GM12874 (cell line): Measurements from ENCODE around the gene MEGF10.

Source experiments
- CTCF ChIP-seq: IDR thresholded peaks from 2 replicates; pipeline ENCODE4 v1.5.1; 2011; ENCODE audit warnings: low read depth, mild to moderate bottlenecking, control low read depth, low read length, moderate library complexity; ENCODE audit not compliant: insufficient read depth

The MEGF10 gene

DNA sequence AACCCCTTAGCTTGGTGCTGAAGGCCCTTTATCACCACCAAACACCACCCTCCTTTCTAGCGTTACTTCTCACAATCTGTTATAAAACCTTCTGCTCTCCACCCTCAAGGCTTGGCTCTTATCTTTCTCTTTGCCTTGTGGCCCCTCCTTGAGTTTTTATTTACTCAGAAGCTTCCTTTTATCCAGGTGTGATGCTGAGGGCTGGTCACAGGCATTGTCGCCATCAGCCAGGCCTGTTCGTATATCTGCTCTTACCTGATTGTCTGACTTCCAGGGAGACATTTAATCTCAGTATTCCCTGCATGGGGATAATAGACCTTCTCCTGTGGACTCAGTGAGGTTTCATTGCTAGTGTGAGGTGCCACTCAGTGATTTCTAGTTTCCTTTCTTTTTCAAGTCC lies 34.2 kb downstream of the MEGF10 start:
- no peak for TF ChIP-seq CTCF

- TF ChIP-seq CTCF: no peak
Observed at GRCh38 chr5:127326431-127326830, 35.8 kb downstream of the MEGF10 start.

DNA sequence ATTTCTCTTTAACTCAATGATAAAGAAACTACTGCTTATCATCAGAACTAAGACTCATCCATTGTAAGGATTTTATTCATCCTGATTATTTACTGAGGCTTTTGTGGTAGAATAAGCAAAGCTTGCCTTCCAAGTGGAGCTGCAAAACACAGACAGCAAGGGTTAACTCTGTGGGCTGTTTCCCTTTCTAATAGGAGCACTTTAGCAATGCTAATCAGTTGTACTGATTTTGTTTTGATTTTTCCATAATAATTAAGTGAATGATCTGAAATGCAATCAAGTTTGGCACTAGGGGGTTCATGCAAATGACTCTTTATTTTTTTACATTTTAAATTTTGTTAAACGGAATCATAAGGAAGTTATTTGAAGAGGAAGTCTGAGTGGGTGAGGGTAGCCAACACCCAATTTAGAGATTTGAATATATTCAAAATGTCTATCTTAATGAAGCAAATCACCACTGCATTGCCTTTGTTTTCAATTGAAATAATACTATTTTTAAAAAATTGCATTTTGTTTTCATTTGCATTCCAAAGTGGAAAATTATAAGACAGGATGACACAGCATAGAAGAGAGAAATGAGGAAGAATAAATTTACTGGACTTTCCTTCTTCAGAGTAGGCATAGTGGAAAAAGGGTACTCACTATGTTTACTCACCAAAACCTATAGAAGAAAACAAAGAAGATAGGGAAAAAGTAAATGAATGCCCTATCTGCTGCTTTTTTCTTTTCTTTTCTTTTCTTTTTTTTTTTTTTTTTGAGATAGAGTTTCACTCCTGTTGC lies 36.6 kb downstream of the MEGF10 start:
- no peak for TF ChIP-seq CTCF

DNA sequence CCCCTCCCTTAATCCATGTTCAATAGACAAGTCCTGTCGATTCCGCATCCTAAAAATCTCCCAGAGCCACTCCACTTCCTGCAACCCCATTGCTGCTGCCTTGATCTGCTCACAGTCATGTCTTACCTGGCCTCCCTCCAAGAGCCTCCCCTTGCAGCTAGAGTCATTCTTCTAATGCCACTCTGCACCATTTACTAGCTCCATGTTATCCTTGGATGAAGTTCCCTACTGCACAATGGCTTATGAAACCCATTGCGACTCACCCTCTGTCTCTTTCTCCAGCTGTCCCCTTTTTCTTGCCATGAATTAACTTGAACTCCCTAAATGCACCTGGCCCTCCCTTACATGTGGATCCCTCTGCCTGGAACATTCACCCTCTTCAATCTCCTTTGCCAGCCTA lies 39.5 kb downstream of the MEGF10 start:
- no peak for TF ChIP-seq CTCF

- TF ChIP-seq CTCF: no peak
Observed at GRCh38 chr5:127331890-127332649, 41.5 kb downstream of the MEGF10 start.

- no peak for TF ChIP-seq CTCF
Observed at GRCh38 chr5:127333483-127333882, 42.9 kb downstream of the MEGF10 start.

DNA sequence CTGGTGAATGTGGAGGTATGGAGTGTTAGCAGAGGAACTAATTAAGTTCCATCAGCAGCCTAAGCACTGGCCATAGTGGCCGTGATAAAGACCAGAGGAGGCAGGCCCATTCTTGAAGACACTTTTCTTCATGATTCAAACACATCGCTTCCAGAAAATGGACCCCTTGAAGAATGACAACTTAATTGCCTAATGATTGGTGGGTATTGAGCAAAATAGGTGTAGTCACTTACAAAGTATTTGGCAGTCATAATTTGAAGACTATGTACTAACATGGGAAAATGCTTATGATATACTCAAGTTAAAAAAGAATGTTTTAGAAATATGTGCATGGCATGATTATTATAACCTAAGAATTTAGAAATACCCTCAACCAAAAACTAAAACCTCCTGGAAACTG lies 44.8 kb downstream of the MEGF10 start:
- TF ChIP-seq CTCF: no peak
